K562 (cell line): Measurements from ENCODE around the gene UCHL1. TPM values are rescaled to one million over a fixed set of nuclear protein-coding genes. Genes with fewer than 3 reads are reported as not detected.

ENCODE experiments used
- ARNT ChIP-seq, 2 experiments: fragments of 450-650 bp; IDR thresholded peaks; 2 replicates each; pipeline ENCODE4 v1.6.1; 2016; ENCODE audit warnings: mild to moderate bottlenecking in 1 of 2
- ATF1 ChIP-seq, 2 experiments: fragments of 450-650 bp in 1 of 2; IDR thresholded peaks; 2 replicates each; pipeline ENCODE4 v1.6.1; 2016; ENCODE audit warnings: missing compliant biosample characterization in 1 of 2, missing genetic modification characterization in 1 of 2
- CBX2 ChIP-seq: fragments of 200-600 bp; sonication (generic); IDR thresholded peaks from one replicate; pipeline ENCODE4 v1.6.1; 2012; ENCODE audit warnings: mild to moderate bottlenecking, low read length, inconsistent platforms; ENCODE audit not compliant: insufficient read depth, poor library complexity, severe bottlenecking
- CEBPG ChIP-seq, 3 experiments: fragments of 200-800 bp in 1 of 3; sonication (Bioruptor generic) in 1 of 3; sonication (generic) in 1 of 3; formaldehyde crosslinking in 1 of 3; IDR thresholded peaks in 2 of 3; conservative IDR thresholded peaks in 1 of 3; 2 replicates each; pipeline versions ENCODE4 v1.6.1 to v1.8.0; 2016 to 2022; ENCODE audit warnings: missing compliant biosample characterization in 2 of 3, missing genetic modification characterization in 2 of 3, mild to moderate bottlenecking in 1 of 3, missing genetic modification reagents in 1 of 3
- FOSL1 ChIP-seq: fragments of 200-800 bp; sonication (Bioruptor generic); conservative IDR thresholded peaks from 2 replicates; pipeline ENCODE4 v1.6.1; 2016; ENCODE audit warnings: missing genetic modification characterization, missing compliant biosample characterization
- ILF3 ChIP-seq: fragments of 450-650 bp; IDR thresholded peaks from 2 replicates; pipeline ENCODE4 v1.6.1; 2018; ENCODE audit warnings: antibody characterized with exemption, mild to moderate bottlenecking, moderate library complexity, borderline replicate concordance
- JUND ChIP-seq, 2 experiments: IDR thresholded peaks; 2 replicates in 1 of 2; 3 replicates in 1 of 2; pipeline ENCODE4 v1.6.1; 2011; ENCODE audit warnings: borderline replicate concordance in 2 of 2, low read depth in 2 of 2, low read length in 2 of 2, improper control_type of control experiment in 1 of 2, missing biosample characterization in 1 of 2, missing genetic modification characterization in 1 of 2, missing genetic modification reagents in 1 of 2
- LCOR ChIP-seq: sonication (generic); formaldehyde crosslinking; IDR thresholded peaks from 2 replicates; pipeline ENCODE4 v1.8.0; 2022; ENCODE audit warnings: mild to moderate bottlenecking, missing genetic modification reagents
- NR4A1 ChIP-seq, 2 experiments: fragments of 250-450 bp in 1 of 2; fragments of 450-650 bp in 1 of 2; sonication (Bioruptor Pico) in 1 of 2; IDR thresholded peaks; 2 replicates each; pipeline versions ENCODE4 v1.4.0 to v1.6.1; 2016 to 2020; ENCODE audit warnings: mild to moderate bottlenecking in 2 of 2, missing compliant biosample characterization in 1 of 2, missing genetic modification characterization in 1 of 2, moderate library complexity in 1 of 2
- PKNOX1 ChIP-seq: fragments of 450-650 bp; IDR thresholded peaks from 2 replicates; pipeline ENCODE4 v1.6.1; 2016
- POLR3G ChIP-seq: IDR thresholded peaks from 2 replicates; pipeline ENCODE4 v1.6.1; 2011; ENCODE audit not compliant: insufficient read length, insufficient replicate concordance; ENCODE audit errors: extremely low read depth
- SNAPC5 ChIP-seq: fragments of 250-450 bp; sonication (Bioruptor Pico); IDR thresholded peaks from 2 replicates; pipeline ENCODE4 v1.8.0; 2021; ENCODE audit warnings: moderate library complexity, mild to moderate bottlenecking, inconsistent platforms
- TAF9B ChIP-seq: fragments of 450-650 bp; IDR thresholded peaks from 2 replicates; pipeline ENCODE4 v1.6.1; 2018; ENCODE audit warnings: mild to moderate bottlenecking; ENCODE audit not compliant: partially characterized antibody
- TCF7 ChIP-seq: sonication (generic); IDR thresholded peaks from 2 replicates; pipeline ENCODE4 v1.6.1; 2016; ENCODE audit warnings: antibody characterized with exemption, borderline replicate concordance
- ZBTB34 ChIP-seq: fragments of 250-450 bp; sonication (Bioruptor Pico); IDR thresholded peaks from 2 replicates; pipeline ENCODE4 v1.8.0; 2021; ENCODE audit warnings: mild to moderate bottlenecking, moderate library complexity
- ZFP91 ChIP-seq: sonication (generic); formaldehyde crosslinking; IDR thresholded peaks from 2 replicates; pipeline ENCODE4 v1.8.0; 2022; ENCODE audit warnings: mild to moderate bottlenecking, missing genetic modification reagents
- ZNF121 ChIP-seq: sonication (generic); formaldehyde crosslinking; conservative IDR thresholded peaks from 2 replicates; pipeline ENCODE4 v1.8.0; 2022; ENCODE audit warnings: missing genetic modification reagents
- polyA plus RNA-seq, 8 experiments: library from polyadenylated mRNA; depleted of rRNA in 4 of 8; stranded (reverse) in 5 of 8; unstranded in 3 of 8; fragments of >200 nt; fragmentation: Nextera tagmentation in 2 of 8; fragmentation: Illumina TruSeq in 1 of 8; extraction: Ambion mirVana in 2 of 8; extraction: Trizol in 1 of 8; gene quantifications; 2 replicates each; pipeline versions ENCODE4 v1.2.1 to v1.2.3, GENCODE V29; 2011 to 2014; ENCODE audit warnings: inconsistent platforms in 1 of 8, missing spikeins in 1 of 8
- total RNA-seq, 7 experiments: library from RNA; depleted of rRNA in 6 of 7; stranded (reverse); fragments of >200 nt in 6 of 7; fragmentation: Illumina TruSeq in 2 of 7; extraction: Trizol in 2 of 7; gene quantifications; 2 replicates each; pipeline versions ENCODE4 v1.2.1 to v1.2.3, GENCODE V29; 2011 to 2021; ENCODE audit warnings: low replicate concordance in 1 of 7
- TF ChIP-seq, protein P1 (sequence below), 3 experiments: fragments of 200-800 bp in 1 of 3; sonication (Bioruptor generic) in 1 of 3; sonication (generic) in 1 of 3; formaldehyde crosslinking in 1 of 3; IDR thresholded peaks; 2 replicates each; pipeline versions ENCODE4 v1.6.1 to v1.8.0; 2016 to 2022; ENCODE audit warnings: mild to moderate bottlenecking in 2 of 3, missing compliant biosample characterization in 2 of 3, missing genetic modification characterization in 2 of 3, missing genetic modification reagents in 1 of 3
- TF ChIP-seq, protein P2 (sequence below), 2 experiments: fragments of 450-650 bp; IDR thresholded peaks; 2 replicates each; pipeline ENCODE4 v1.6.1; 2016

Gene UCHL1
- total and polyA plus RNA-seq, 9 of the 15 experiments (the other 6 are each of a cell fraction or from before 2014, with no cell fraction given): 0.42 TPM; not detected in 8

GRCh38 chr4:41207291-41207831 is 49.4 kb upstream of the UCHL1 start (continued):
- TF ChIP-seq, protein P1, sequence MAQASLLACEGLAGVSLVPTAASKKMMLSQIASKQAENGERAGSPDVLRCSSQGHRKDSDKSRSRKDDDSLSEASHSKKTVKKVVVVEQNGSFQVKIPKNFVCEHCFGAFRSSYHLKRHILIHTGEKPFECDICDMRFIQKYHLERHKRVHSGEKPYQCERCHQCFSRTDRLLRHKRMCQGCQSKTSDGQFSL (CRISPR knock-in tag; IDR thresholded peaks at IDR 0.05): no peak
- TF ChIP-seq, protein P1 (tag; IDR thresholded peaks at IDR 0.05): no peak
- TF ChIP-seq ZBTB34 (CRISPR knock-in tag) (no peak), SNAPC5 (CRISPR knock-in tag) (no peak), ARNT (IDR thresholded peaks at IDR 0.05) (no peak), LCOR (CRISPR knock-in tag) (no peak), FOSL1 (tag) (peak; percentile 88), ZFP91 (no peak), JUND (IDR thresholded peaks at IDR 0.05; ENCODE audit: borderline replicate concordance, low read depth, low read length) (peak; percentile 44; the same call in 1 of the 2 replicates), JUND (tag; IDR thresholded peaks at IDR 0.05; ENCODE audit: borderline replicate concordance, low read depth, low read length) (peak; percentile 69; the same call in 1 of the 3 replicates), NR4A1 (CRISPR knock-in tag; IDR thresholded peaks at IDR 0.05) (no peak), NR4A1 (tag; IDR thresholded peaks at IDR 0.05) (no peak), TCF7 (no peak), TAF9B (no peak), CBX2 (no peak), CEBPG (CRISPR knock-in tag; IDR thresholded peaks at IDR 0.05) (no peak), CEBPG (tag; conservative IDR thresholded peaks at IDR 0.05 in 1 of 2, IDR thresholded peaks at IDR 0.05 in 1 of 2) (peak; percentile 74 to 78), PKNOX1 (peak; percentile 41), POLR3G (no peak), ILF3 (no peak), ATF1 (CRISPR knock-in tag; IDR thresholded peaks at IDR 0.05) (no peak), ATF1 (tag; IDR thresholded peaks at IDR 0.05) (no peak), ZNF121 (CRISPR knock-in tag) (no peak)
- TF ChIP-seq, protein P2, sequence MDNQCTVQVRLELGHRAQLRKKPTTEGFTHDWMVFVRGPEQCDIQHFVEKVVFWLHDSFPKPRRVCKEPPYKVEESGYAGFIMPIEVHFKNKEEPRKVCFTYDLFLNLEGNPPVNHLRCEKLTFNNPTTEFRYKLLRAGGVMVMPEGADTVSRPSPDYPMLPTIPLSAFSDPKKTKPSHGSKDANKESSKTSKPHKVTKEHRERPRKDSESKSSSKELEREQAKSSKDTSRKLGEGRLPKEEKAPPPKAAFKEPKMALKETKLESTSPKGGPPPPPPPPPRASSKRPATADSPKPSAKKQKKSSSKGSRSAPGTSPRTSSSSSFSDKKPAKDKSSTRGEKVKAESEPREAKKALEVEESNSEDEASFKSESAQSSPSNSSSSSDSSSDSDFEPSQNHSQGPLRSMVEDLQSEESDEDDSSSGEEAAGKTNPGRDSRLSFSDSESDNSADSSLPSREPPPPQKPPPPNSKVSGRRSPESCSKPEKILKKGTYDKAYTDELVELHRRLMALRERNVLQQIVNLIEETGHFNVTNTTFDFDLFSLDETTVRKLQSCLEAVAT (IDR thresholded peaks at IDR 0.05): no peak
